GM21825 (cell line): ENCODE measurements around the gene RPEL1.
"Not testable (repeated sequence)": the region's sequence is repeated elsewhere in the genome, so short reads cannot be mapped to it uniquely, and the experiment has no call there.

Source experiments
- ATAC-seq: cut with Tn5 transposase; IDR thresholded peaks from one replicate; pipeline ENCODE4 v1.9.1; 2021; ENCODE audit warnings: mild to moderate bottlenecking, moderate library complexity; ENCODE audit not compliant: unreplicated experiment

RPEL1 gene

DNA sequence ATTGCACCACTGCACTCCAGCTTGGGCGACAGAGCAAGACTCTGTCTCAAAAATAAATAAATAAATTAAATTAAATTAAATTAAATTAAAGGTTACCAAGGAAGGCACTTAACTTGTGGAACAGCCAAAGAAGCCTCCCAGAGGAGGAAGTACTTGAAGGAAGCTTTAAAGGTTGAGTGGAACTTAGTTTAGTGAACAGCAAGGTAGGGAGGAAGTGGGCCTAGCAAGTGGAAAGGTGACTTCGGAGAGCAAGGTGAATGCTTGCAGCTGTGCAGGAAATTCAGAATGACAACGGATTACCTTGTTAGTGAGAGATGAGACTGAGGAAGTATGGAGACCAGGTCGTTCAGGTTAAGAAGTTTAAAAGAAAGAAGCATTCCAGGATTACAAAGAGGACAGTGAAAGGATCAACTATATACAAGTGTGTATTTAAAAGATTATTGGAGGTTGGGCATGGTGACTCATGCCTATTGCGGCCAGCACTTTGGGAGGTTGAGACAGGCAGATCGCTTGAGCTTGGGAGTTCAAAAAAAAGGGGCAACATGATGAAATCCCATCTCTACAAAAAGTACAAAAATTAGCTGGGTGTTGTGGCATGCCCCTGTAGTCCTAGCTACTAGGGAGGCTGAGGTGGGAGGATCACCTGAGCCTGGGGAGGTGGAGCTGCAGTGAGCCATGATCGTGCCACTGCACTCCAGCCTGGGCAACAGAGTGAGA is 12.8 kb upstream of the RPEL1 start:
- no peak for ATAC-seq

DNA sequence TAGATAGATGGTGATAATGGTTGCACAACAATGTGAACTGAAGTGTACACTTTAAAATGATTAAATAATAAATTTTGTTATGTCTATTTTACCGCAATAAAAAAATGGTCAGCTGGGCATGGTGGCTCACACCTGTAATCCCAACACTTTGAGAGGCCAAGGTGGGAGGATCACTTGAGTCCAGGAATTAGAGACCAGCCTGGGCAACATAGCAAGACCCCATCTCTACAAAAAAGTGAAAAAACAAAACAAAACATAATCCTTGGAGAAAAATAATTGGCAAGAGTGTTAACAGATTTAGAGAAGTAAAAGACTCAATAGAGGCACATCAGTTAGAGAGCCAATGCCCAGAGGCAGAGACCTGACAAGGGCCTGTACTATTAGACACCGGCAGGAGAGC is 9.9 kb upstream of the RPEL1 start:
- no peak for ATAC-seq

DNA sequence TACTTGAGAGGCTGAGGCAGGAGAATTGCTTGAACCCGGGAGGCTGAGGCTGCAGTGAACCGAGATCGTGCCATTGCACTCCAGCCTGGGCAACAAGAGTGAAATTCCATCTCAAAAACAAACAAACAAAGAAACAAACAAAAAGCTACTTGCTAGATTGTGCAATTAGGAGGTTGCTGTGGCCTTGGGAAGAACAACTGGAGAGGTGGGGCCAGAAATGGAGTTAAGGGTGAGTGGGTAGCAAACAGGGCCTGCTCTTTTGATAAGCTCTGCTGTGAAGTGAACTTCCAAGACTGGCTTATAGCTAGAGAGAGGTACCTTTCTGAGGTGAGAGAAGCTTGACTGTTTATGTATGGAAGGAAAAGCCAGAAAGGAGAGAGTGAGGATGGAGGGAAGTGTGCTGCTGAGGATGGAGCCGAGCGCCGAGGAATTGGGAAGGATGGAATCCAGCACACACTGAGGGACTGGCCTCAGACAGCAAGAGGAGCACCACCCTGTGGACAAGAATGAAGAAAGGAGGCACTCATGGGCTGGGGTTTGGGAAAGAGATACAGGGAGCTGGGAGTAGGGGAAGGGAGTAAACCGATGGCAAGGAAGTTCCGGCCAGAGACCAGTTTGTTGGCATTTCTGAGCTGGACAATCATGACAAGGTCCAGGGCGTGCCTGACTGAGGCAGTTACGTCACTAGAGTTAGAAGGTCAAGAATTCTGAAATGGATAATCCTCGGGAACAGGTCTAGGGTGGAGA is 7.0 kb upstream of the RPEL1 start:
- no peak for ATAC-seq

DNA sequence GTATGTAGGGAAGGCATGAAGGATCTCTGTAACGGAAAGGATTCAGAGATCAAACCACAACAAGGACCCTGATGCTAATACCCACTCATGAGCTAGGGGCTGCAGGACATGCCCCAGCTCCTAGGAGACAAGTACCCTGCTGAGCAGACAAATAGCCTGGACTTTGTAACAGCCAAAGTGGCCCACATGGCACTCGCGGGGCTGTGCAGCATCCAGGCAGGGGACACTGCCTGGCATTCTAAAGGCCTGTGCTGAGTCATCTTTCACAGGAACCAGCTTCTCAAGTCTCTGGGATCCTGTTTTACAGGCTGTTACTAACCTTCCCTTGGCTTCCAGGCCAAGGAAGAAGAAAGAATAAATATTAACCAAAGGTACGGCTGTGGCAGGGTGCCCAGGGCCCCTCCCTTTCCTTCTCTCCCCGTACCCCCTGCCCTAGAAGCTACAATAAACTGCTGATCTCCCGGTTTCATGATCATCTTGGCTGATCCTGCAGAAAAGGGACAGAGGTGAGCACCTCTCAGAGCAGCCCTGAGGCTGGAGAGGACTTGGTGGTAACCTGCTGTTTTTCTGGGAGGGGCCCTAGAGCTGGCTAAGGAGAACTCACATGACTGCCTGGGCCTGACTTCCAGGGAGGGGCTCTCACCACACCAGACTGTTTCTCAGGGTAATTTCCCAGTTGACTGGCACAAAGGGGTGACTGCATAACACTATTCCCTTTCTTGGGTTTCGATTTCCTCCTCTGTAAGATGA is 4.2 kb upstream of the RPEL1 start:
- ATAC-seq, result no peak

DNA sequence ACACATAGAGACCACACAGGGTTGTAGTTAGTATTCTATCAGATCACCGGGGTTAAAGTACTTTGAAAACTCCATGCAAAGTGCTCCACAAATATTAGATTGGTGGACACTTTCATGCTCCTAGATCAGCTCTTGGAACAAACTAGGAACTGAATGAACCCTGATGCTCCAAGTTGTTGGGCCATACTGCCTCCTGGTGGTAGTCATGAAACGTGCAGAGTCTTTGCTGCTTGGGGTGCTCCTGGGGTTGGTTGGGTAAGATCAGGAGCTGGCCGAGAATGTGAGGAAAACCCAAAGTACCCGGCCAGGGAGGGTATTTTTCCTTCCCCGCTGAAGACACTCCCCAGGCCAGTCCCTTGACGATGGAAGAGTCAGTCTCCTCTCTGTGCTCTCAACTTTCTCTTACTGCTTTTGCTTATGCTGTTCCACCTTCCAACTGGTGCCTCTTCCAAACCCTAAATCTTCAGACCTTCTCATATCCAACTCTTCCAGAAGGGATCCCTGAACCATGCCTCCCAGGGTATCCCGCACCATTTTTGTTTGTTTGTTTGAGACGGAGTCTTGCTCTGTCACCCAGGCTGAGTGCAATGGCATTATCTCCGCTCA is 918 bp upstream of the RPEL1 start:
- ATAC-seq, result no peak

DNA sequence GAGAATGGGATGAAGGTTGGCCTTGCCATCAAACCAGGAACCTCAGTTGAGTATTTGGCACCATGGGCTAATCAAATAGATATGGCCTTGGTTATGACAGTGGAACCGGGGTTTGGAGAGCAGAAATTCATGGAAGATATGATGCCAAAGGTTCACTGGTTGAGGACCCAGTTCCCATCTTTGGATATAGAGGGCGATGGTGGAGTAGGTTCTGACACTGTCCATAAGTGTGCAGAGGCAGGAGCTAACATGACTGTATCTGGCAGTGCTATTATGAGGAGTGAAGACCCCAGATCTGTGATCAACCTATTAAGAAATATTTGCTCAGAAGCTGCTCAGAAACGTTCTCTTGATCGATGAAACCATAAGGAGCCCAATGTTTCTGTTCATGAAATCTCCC is 637 bp downstream of the RPEL1 start:
- no peak for ATAC-seq

DNA sequence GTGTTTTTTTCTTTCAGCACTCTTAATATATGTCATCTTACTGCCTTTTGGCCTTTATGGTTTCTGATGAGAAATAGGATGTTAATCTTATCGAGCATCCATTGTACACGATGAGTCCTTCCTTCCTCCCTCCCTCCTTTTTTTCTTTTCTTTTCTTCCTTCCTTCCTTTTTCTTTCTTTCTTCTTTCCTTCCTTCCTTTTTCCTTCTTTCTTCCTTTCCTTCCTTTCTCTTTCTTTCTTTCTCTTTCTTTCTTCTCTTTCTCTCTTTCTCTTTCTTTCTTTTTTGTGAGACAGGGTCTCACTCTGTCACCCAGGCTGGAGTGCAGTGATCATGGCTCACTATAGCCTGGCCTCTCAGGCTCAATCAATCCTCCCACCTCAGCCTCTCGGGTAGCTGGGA is 8.4 kb downstream of the RPEL1 start:
- no peak for ATAC-seq

DNA sequence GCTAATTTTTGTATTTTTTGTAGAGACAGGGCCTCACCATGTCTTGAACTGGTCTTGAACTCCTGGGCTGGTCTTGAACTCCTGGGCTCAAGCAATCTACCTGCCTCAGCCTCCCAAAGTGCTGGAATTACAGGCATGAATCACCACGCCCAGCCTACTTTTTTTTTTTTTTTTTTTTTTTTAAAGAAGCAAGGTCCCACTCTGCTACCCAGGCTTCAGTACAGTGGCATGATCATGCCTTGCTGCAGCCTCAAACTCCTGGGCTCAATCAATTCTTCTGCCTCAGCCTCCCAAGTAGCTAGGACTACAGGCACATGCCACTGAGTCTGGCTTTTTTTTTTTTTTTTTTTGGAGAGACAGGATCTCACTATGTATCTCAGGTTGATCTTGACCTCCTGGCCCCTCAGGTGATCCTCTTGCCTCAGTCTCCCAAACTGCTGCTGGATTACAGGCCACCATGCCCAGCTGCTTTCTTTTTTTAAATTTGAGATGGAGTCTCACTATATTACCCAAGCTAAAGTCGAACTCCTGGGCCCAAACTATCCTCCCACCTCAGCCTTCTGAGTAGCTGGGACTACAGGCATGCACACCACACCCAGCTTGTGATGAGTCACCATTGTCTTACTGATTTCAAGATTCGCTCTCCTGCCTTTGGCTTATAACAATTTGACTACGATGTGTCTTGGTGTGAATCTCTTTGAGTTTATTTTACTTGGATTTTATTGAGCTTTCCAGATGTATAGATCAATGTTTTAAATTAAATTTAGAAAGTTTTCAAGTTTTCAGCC is 9.0 kb downstream of the RPEL1 start:
- ATAC-seq, result no peak

DNA sequence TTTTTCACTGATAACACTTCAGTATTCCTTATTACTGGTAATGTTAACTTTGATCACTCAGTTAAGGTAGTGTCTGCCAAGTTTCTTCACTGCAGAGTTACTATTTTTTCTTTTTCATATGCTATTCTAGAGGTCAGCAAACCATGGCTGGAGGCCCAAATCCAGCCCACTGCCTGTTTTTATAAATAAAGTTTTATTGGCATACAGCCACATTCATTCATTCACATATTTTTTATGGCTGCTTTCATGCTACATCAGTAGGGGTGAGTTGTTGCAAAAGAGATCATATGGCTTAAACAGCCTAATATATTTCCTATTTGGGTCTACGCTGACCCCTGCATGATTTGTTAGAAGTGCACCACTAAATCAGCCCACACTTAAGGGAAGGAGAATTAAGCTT is 10.9 kb downstream of the RPEL1 start:
- ATAC-seq, result no peak

DNA sequence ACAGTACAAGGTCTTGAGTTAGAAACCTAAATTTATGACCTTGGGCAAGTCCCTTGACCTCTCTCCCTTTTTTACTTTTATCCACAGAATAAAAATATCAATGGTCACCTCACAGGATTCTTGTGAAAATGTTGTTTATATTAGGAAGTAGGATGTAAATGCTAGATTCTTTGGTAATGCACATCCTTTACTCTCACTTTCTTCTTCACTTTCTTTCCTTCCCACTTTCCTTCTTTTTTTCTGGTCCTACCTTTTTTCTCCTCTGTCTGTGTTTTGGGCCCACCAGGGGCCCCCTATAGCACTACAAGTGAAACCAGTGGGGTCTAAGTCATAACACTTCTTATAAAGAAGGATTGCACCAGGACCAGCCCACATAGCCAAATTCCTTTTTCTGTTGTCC is 12.1 kb downstream of the RPEL1 start:
- ATAC-seq, result no peak

DNA sequence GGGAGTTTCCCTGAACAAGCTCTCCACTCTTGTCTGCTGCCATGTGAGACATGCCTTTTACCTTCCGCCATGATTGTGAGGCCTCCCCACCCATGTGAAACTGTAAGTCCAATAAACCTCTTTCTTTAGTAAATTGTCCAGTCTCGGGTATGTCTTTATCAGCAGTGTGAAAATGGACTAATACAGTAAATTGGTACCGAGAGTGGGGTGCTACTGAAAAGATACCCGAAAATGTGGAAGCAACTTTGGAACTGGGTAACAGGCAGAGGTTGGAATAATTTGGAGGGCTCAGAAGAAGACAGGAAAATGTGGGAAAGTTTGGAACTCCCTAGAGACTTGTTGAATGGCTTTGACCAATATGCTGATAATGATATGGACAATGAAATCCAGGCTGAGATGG is 13.2 kb downstream of the RPEL1 start:
- ATAC-seq, result not testable (repeated sequence)

DNA sequence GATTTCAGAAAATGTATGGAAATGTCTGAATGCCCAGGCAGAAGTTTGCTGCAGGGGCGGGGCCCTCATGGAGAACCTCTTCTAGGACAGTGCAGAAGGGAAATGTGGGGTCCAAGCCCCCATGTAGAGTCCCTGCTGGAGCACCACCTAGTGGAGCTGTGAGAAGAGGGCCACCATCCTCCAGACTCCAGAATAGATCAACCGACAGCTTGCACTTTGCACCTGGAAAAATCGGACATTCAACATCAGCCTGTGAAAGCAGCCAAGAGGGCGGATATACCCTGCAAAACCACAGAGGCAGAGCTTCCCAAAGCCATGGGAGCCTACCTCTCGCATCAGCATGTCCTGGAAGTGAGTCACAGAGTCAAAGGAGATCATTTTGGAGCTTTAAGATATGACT is 14.3 kb downstream of the RPEL1 start:
- ATAC-seq, result no peak

DNA sequence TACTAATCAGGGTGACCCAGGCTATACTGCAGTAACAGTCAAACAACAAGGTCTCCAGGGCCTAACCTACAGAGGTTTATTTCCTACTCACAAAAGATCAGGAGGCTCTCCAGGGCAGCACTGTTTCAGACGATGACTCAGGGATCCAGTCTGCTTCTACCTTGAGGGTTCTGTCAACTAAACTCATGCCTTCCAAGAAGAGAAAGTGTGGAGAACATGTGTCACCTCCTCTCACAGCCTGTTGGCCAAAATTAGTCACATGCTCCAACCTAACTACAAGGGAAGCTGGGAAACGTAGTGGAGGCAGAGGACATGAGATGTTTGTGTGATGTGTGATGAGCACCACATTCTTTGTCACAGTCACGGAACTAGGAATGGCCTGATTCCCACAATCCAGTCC is 16.5 kb downstream of the RPEL1 start:
- ATAC-seq, result no peak

DNA sequence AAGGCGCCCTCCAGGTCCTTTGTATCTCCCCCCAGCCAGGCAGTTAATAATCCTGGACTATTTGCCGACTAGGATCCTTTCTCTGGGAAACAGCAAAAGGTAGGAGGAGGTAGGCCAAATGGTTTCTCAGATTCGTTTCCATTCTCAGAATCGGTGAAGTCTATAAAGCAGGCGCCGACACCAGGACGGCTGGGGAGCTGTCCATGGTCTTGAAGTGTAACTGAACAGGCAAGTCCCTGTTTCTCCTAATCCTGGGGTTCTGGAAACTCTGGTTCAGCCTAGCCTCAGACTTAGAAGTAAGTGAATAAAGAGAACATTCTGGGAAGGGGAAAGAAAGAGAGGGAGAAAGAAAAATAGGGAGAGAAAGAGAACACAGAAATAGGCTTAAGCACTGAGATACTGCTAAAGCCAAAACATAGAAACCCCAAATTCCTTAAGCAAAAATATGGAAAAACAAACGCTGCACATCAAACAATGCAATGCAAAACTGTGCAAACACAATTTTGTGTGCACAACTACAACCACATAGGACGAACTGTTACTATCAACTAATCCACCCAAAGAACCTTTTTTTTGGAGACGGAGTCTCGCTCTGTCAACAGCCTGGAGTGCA is 20.1 kb downstream of the RPEL1 start:
- ATAC-seq, result no peak

DNA sequence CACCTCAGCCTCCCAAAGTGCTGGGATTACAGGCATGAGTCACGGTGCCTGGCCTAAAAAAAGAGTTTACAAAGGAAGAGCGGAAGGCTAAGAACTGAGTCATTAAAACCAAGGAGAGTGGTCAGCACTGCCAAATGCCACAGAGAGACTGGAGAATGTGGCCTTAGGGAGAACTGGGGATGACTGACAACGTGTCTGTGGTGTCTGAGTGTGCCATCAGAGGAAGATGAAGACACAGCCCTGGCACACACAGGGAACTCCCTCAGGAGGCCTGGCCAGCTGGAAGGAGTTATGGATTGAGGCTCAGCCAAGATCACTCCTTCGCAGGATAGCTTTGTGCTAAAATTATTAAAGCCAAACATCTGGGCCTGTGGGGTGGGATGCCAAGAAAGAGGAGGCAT is 27.4 kb downstream of the RPEL1 start:
- no peak for ATAC-seq

DNA sequence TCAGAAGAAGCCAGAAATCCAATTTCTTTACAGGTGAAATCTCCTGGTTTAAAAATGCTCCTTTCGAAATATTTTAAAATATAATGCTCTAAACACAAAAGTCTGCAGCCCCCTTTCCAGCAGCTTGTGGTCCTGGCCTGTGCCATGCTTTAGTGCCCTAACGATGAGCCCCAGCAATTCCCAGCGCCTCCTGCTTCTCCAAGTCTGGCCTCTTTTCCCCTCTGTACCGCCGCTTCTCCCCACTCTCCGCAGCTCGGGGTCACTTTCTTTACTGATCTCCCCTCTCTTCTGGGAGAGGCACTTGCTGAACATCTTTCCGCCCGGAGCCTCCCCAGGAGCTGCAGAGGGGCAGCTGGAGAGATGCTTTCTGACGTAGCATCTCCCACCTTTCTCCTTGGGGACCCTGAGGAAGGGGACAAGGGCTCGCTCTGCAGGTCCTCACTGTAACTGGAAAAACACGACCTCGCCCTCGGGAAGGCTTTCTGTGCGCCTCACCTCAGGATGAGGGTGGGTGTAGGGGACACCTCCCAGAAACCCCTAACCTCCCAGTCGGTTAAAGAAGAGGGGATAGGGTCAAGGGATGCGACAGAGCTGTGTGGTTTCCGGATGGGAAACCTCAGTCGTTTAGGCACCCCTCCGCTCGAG is 30.7 kb downstream of the RPEL1 start:
- ATAC-seq, result no peak

DNA sequence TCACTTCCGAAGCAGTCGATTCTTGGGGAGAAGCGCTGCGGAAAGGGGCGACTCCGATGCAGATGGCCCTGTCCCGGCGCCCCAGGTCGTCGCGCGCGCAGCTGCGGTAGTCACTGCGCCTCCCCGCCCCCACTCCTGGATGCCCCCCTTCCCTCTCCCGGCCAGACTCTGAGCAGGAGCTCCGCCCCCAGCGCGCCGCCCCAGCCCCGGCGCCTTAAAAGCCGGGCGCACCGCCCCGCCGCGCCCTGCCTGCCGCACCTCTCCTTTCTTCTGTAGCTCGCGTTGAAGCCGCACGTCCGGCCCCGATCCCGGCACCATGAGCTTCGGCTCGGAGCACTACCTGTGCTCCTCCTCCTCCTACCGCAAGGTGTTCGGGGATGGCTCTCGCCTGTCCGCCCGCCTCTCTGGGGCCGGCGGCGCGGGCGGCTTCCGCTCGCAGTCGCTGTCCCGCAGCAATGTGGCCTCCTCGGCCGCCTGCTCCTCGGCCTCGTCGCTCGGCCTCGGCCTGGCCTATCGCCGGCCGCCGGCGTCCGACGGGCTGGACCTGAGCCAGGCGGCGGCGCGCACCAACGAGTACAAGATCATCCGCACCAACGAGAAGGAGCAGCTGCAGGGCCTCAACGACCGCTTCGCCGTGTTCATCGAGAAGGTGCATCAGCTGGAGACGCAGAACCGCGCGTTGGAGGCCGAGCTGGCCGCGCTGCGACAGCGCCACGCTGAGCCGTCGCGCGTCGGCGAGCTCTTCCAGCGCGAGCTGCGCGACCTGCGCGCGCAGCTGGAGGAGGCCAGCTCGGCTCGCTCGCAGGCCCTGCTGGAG is 31.4 kb downstream of the RPEL1 start, which contains the start of gene INA:
INA (plus strand) TSS at position 243 of the 817 bp plus-strand sequence; CDS start at position 317, 74 bp downstream.
- ATAC-seq, result no peak

DNA sequence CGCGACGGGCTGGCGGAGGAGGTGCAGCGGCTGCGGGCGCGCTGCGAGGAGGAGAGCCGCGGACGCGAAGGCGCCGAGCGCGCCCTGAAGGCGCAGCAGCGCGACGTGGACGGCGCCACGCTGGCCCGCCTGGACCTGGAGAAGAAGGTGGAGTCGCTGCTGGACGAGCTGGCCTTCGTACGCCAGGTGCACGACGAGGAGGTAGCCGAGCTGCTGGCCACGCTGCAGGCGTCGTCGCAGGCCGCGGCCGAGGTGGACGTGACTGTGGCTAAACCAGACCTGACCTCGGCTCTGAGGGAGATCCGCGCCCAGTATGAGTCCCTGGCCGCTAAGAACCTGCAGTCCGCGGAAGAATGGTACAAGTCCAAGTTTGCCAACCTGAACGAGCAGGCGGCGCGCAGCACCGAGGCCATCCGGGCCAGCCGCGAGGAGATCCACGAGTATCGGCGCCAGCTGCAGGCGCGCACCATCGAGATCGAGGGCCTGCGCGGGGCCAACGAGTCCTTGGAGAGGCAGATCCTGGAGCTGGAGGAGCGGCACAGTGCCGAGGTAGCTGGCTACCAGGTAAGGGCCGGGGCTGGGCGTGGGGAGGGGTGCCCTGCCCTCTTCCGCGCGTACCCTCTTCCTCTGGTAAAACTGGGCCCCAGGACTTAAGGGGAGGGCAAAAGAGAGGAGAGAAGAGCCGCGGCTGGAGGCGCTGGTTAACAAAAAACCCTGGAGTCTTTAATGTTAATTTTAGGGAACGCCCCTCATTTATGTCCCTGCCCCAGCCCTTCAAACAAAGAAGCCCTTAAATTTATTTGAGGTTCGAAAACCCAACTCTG is 32.2 kb downstream of the RPEL1 start:
- no peak for ATAC-seq
